HCT116 (cell line): ENCODE results near the gene HTR7. TPM values are rescaled to one million over a fixed set of nuclear protein-coding genes. Genes with fewer than 3 reads are reported as not detected.

Experiments
- ATAC-seq: fragments of 200-7000 bp; cut with Tn5 transposase; 2 replicates; pipeline ENCODE4 v1.9.1; 2020; ENCODE audit warnings: mild to moderate bottlenecking, moderate library complexity
- BruUV-seq: library from RNA; stranded (reverse); fragments of 400-500 nt; replicated peaks from 2 replicates; lab custom pipeline; 2021; lab: Mats Ljungman, UMichigan
- CTCF ChIA-PET: fragments of 300-600 bp; sonication (Branson Sonifier 250); formaldehyde crosslinking; loops from one replicate; lab custom pipeline; 2021; ENCODE audit warnings: antibody characterized with exemption; lab: Charles Lee
- POLR2A ChIA-PET: fragments of 300-600, 350-600 bp; sonication (Branson Sonifier 250); formaldehyde crosslinking; loops from one replicate; lab custom pipeline; 2021; ENCODE audit warnings: antibody characterized with exemption; lab: Charles Lee
- RAD21 ChIA-PET, 2 experiments: fragments of 300-600 bp; sonication (Branson Sonifier 250); formaldehyde crosslinking; loops; one replicate each; lab custom pipeline; 2023; ENCODE audit warnings: low total read pairs in 2 of 2; ENCODE audit not compliant: uncharacterized antibody in 2 of 2, unreplicated experiment in 2 of 2, low non-redundant PET in 1 of 2; lab: Charles Lee
- DNase-seq: peaks from one replicate; pipeline ENCODE4 v3.0.0-alpha.2; 2010; ENCODE audit warnings: low read depth, low spot score
- H2AFZ ChIP-seq: fragments of 200-600 bp; shearing (Covaris generic), sonication (generic); 2 replicates; pipeline ENCODE4 v1.6.1; 2017; ENCODE audit warnings: low read depth, mixed run types, mixed read lengths, antibody characterized with exemption, low read length; ENCODE audit not compliant: poor library complexity, severe bottlenecking
- H3K27ac ChIP-seq: 2 replicates; pipeline ENCODE4 v1.5.1; 2012; ENCODE audit warnings: low read depth, low read length
- H3K27me3 ChIP-seq: fragments of 200-600 bp; sonication (generic); 2 replicates; pipeline ENCODE4 v1.6.1; 2016; ENCODE audit warnings: mixed run types, low read length, mixed read lengths; ENCODE audit not compliant: insufficient read depth
- H3K36me3 ChIP-seq, 2 experiments: fragments of 200-500 bp in 1 of 2; fragments of 200-600 bp in 1 of 2; sonication (Bioruptor generic) in 1 of 2; sonication (generic) in 1 of 2; 2 replicates each; pipeline versions ENCODE4 v1.5.1 to v1.6.1; 2014 to 2016; ENCODE audit warnings: low read length in 2 of 2, inconsistent platforms in 1 of 2, mixed read lengths in 1 of 2, mixed run types in 1 of 2; ENCODE audit not compliant: insufficient read depth in 2 of 2, control insufficient read depth in 1 of 2
- H3K4me1 ChIP-seq, 2 experiments: fragments of 200-600 bp in 1 of 2; sonication (generic) in 1 of 2; 2 replicates each; pipeline versions ENCODE4 v1.5.1 to v1.6.1; 2012 to 2017; ENCODE audit warnings: low read length in 2 of 2, inconsistent platforms in 1 of 2, mild to moderate bottlenecking in 1 of 2, mixed read lengths in 1 of 2, mixed run types in 1 of 2, moderate library complexity in 1 of 2; ENCODE audit not compliant: insufficient read depth in 2 of 2, control insufficient read depth in 1 of 2
- H3K4me2 ChIP-seq: fragments of 200-600 bp; sonication (generic); 2 replicates; pipeline ENCODE4 v1.6.1; 2017; ENCODE audit warnings: mixed run types, low read length, mixed read lengths
- H3K4me3 ChIP-seq, 2 experiments: fragments of 200-600 bp in 1 of 2; sonication (generic) in 1 of 2; replicated peaks in 1 of 2; 2 replicates each; pipeline ENCODE4 v1.5.1; 2011 to 2016; ENCODE audit warnings: low read length in 2 of 2, control low read depth in 1 of 2, low read depth in 1 of 2, mild to moderate bottlenecking in 1 of 2, mixed read lengths in 1 of 2, mixed run types in 1 of 2
- H3K79me2 ChIP-seq: fragments of 200-600 bp; sonication (generic); 2 replicates; pipeline ENCODE4 v1.6.1; 2017; ENCODE audit warnings: mild to moderate bottlenecking, mixed run types, low read length, moderate library complexity, mixed read lengths; ENCODE audit not compliant: insufficient read depth
- H3K9ac ChIP-seq: fragments of 200-600 bp; sonication (generic); 2 replicates; pipeline ENCODE4 v1.6.1; 2016; ENCODE audit warnings: low read length, mixed read lengths
- H3K9me2 ChIP-seq: fragments of 200-600 bp; sonication (generic), shearing (Covaris generic); 2 replicates; pipeline ENCODE4 v1.6.1; 2017; ENCODE audit warnings: mixed run types, mild to moderate bottlenecking, moderate library complexity; ENCODE audit not compliant: insufficient read depth
- H3K9me3 ChIP-seq, 2 experiments: fragments of 200-500 bp in 1 of 2; fragments of 200-600 bp in 1 of 2; sonication (Bioruptor generic) in 1 of 2; sonication (generic) in 1 of 2; 2 replicates each; pipeline ENCODE4 v1.6.1; 2014 to 2017; ENCODE audit warnings: low read length in 2 of 2, mixed read lengths in 2 of 2, inconsistent platforms in 1 of 2, low read depth in 1 of 2, mild to moderate bottlenecking in 1 of 2, mixed run types in 1 of 2, moderate library complexity in 1 of 2; ENCODE audit not compliant: control insufficient read depth in 1 of 2, insufficient read depth in 1 of 2
- H4K20me1 ChIP-seq: fragments of 200-600 bp; sonication (generic), shearing (Covaris generic); 2 replicates; pipeline ENCODE4 v1.6.1; 2017; ENCODE audit warnings: mixed run types, mild to moderate bottlenecking, moderate library complexity; ENCODE audit not compliant: insufficient read depth
- ATF3 ChIP-seq: IDR thresholded peaks from 2 replicates; pipeline ENCODE4 v1.6.1; 2012
- MAX ChIP-seq: IDR thresholded peaks from 2 replicates; pipeline ENCODE4 v1.6.1; 2012
- REST ChIP-seq: IDR thresholded peaks from 2 replicates; pipeline ENCODE4 v1.6.1; 2012; ENCODE audit warnings: low read depth
- TCF7L2 ChIP-seq: IDR thresholded peaks from 2 replicates; pipeline ENCODE4 v1.7.0; 2011; ENCODE audit warnings: borderline replicate concordance, inconsistent platforms; ENCODE audit not compliant: insufficient read depth, insufficient read length; ENCODE audit errors: extremely low read depth
- intact Hi-C: fragments of 100-400 bp; cut with micrococcal nuclease; formaldehyde crosslinking; loops from 2 replicates; pipeline ENCODE4 v1.10.0; 2022
- total RNA-seq: library from RNA; stranded (reverse); gene quantifications from one replicate; pipeline ENCODE4 v1.2.1, GENCODE V29; 2021; ENCODE audit not compliant: unreplicated experiment

HTR7 gene
- total RNA-seq, 1 experiment from 2014 or later = 32.2 TPM

DNA sequence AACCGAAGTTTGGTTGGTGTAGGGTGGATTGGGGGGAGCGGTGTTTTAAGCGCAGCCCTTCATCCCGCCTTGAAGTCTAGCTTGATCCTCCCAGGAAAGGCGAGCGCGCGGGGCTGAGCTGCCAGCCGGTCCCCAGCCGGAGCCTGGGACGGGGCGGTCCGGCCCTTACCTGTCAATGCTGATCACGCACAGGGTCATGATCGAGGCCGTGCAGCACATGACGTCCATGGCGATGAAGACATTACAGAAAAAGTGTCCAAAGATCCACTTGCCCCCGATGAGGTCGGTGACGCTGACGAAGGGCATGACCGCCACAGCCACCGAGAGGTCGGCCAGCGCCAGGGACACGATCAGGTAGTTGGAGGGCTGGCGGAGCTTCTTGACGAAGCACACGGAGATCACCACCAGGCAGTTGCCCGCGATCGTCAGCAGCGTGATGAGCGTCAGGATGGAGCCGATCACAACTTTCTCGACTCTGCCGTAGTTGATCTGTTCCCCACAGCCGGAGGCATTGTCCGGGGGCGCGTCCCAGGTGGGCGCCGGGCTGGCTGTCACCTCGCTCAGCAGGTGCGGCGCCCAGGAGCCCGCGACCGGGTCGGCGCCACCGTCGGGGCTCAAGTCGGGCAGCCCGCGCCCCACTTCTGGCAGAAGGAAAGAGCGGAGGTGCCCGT lies 740 bp downstream of the HTR7 start:
- Histone ChIP-seq H3K27me3 (no peaks in the 10 kb centered on the region), H3K79me2 (peaks cover 52% of the 10 kb centered on the region), H3K9me3 (no peaks in the 10 kb centered on the region), H3K9ac (peak overlapping the region; percentile 70), H4K20me1 (no peaks in the 10 kb centered on the region), H3K27ac (peak overlapping the region; percentile 95), H3K4me2 (peak overlapping the region; percentile 80), H2AFZ (no peak overlapping the region), H3K9me2 (no peaks in the 10 kb centered on the region), H3K4me1 (peaks cover 18 to 39% of the 10 kb centered on the region in 2 experiments), H3K4me3 (peak overlapping the region; percentile 68 to 76), H3K36me3 (0 out of 4 replicates have a peak, but pooled peaks cover 0 to 2% of the 10 kb centered on the region in 2 experiments)
- BruUV-seq = no TSS peak
- DNase-seq (no peak), ATAC-seq (peak; percentile 51)
- ChIA-PET RAD21 (no interaction called here), POLR2A (no interaction called here), CTCF (interaction anchor here (1.2 to 2.4 kb wide), 3 partner anchors 8 to 23 kb away, joined by 3 to 13 read pairs (median 4); no protein-coding TSS in a partner anchor)
- TF ChIP-seq TCF7L2 (no peak), ATF3 (no peak), MAX (peak; percentile 56), REST (no peak)
- intact Hi-C loops = loop anchor here (5.0 to 10.0 kb wide), 4 partner anchors 542 to 902 kb away; no protein-coding TSS in a partner anchor
